ENCODE measurements around the gene ENTPD1. TPM values are rescaled to one million over a fixed set of nuclear protein-coding genes. Genes with fewer than 3 reads are reported as not detected.
A peak's percentile ranks its signal among the peaks of the same experiment; 100 is the strongest.

Gene ENTPD1
- total and polyA plus RNA-seq, 4 experiments from 2014 or later = 1.2 to 1.9 (median 1.6) TPM

DNA sequence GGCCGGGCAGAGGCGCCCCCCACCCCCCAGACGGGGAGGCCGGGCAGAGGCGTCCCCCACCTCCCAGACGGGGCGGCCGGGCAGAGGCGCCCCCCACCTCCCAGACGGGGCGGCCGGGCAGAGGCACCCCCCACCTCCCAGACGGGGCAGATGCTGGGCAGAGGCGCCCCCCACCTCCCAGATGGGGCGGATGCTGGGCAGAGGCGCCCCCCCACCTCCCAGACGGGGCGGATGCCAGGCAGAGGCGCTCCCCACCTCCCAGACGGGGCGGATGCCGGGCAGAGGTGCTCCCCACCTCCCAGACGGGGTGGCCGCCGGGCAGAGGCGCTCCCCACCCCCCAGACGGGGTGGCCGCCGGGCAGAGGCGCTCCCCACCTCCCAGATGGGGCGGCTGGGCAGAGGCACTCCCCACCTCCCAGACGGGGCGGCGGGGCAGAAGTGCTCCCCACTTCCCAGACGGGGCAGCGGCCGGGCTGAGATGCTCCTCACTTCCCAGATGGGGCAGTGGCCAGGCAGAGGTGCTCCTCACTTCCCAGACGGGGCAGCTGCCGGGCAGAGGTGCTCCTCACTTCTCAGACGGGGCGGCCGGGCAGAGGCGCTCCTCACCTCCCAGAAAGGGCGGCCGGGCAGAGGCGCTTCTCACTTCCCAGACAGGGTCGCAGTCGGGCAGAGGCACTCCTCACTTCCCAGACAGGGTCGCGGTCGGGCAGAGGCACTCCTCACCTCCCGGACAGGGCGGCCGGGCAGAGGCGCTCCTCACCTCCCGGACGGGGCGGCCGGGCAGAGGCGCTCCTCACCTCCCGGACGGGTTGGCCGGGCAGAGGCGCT, 53.6 kb downstream of the ENTPD1 start:
- Mint-ChIP-seq H3K36me3 (no peaks in the 10 kb centered on the region), H3K4me3 (no peak overlapping the region), H3K4me1 (peaks cover 0 to 7% (median 0%) of the 10 kb centered on the region in 4 donors), H3K9me3 (peaks cover 0 to 9% (median under 1%) of the 10 kb centered on the region in 8 donors), H3K27me3 (peaks cover 10 to 14% of the 10 kb centered on the region in 2 donors), H3K27ac (no peak overlapping the region)
- H3K27ac ChIP-seq (ENCODE audit: low read depth, low read length) = no peak overlapping the region
- CTCF ChIA-PET (ENCODE audit: partially characterized antibody) = no interaction called here
- H3K9me3 ChIP-seq (ENCODE audit: control insufficient read depth in 1 of 2, low read length in 2 of 2) = no peaks in the 10 kb centered on the region
- H3K4me1 ChIP-seq (ENCODE audit: insufficient read depth, low read length) = peaks cover 11% of the 10 kb centered on the region
- POLR2A ChIA-PET (ENCODE audit: partially characterized antibody) = no interaction called here
- H3K36me3 ChIP-seq (ENCODE audit: insufficient read depth, low read length) = no peaks in the 10 kb centered on the region
- H3K4me3 ChIP-seq (ENCODE audit: low read length in 2 of 2) = no peak overlapping the region
- H3K27me3 ChIP-seq (ENCODE audit: insufficient read depth, low read length) = no peaks in the 10 kb centered on the region
- intact Hi-C loops (cut with micrococcal nuclease) = no loop called here
- no peak for DNase-seq

DNA sequence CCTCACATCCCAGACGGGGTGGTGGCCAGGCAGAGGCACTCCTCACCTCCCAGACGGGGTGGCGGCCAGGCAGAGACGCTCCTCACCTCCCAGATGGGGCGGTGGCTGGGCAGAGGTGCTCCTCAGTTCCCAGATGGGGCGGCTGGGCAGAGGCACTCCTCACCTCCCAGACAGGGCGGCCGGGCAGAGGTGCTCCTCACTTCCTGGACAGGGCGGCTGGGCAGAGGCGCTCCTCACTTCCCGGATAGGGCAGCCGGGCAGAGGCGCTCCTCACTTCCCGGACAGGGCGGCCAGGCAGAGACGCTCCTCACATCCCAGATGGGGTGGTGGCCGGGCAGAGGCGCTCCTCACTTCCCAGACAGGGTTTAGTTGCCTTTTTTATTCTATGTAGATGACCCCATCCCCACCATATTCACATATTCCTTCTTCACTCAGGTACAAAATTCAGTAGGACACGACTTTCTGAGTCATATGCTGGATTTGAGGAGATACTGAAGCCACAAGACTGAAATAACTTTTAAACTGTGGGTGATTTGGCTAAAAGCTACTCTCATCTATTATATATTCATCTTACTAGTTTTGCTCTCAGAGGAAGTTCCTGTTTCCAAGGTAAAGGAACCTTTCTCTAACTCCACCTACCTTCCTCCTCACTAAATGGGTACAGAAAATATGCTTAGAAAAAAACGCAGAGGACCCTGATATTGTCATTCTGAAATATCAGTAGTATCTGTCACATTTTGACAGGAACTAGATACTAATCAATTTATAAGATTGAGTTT, 54.4 kb downstream of the ENTPD1 start:
- H3K36me3 ChIP-seq (ENCODE audit: insufficient read depth, low read length) = no peaks in the 10 kb centered on the region
- H3K27ac ChIP-seq (ENCODE audit: low read depth, low read length) = no peak overlapping the region
- POLR2A ChIA-PET (ENCODE audit: partially characterized antibody) = no interaction called here
- H3K4me1 Mint-ChIP-seq = peaks cover 0 to 12% (median 2%) of the 10 kb centered on the region in 4 donors
- no peak for DNase-seq
- no peaks in the 10 kb centered on the region for H3K27me3 ChIP-seq (ENCODE audit: insufficient read depth, low read length)
- no peak overlapping the region for H3K4me3 ChIP-seq (ENCODE audit: low read length in 2 of 2)
- no peak overlapping the region for H3K27ac Mint-ChIP-seq
- no peak overlapping the region for H3K4me3 Mint-ChIP-seq
- intact Hi-C loops (cut with micrococcal nuclease) = no loop called here
- peaks cover 11% of the 10 kb centered on the region for H3K4me1 ChIP-seq (ENCODE audit: insufficient read depth, low read length)
- H3K27me3 Mint-ChIP-seq = peaks cover 10 to 14% of the 10 kb centered on the region in 2 donors
- CTCF ChIA-PET (ENCODE audit: partially characterized antibody) = no interaction called here
- H3K9me3 ChIP-seq (ENCODE audit: control insufficient read depth in 1 of 2, low read length in 2 of 2) = no peaks in the 10 kb centered on the region
- H3K9me3 Mint-ChIP-seq = peaks cover 0 to 6% (median 0%) of the 10 kb centered on the region in 8 donors
- no peaks in the 10 kb centered on the region for H3K36me3 Mint-ChIP-seq

DNA sequence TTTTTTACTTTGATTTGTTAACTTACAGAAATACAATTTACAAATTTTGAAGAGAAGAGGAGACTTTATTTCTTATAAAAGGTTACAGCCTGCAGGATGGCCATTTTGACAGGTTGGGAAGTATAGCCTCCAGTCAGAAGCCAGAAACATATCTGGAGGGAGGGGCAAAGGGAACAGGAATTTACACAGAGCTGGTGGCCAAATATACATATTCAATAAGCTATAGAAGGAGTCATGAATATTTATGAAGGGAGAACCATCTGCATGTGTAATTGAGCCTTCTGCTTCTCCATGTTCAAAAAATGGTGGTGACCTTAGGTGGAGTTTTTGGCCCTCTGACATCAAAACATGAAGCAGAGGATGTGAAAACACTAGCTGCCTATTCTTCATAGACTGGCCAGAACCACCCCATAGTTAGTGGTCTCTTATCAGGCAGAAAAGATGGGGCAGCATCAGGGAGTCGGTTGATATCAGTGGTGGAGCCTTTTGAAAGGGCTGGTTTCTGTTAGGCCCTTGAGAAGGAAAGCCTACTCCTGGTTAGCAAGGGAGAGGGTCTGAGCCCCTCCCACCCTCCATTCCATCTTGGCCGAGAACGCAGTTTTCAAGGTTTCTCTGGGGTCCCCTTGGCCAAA, 57.2 kb downstream of the ENTPD1 start:
- H3K9me3 Mint-ChIP-seq = peaks cover 0 to 4% (median 0%) of the 10 kb centered on the region in 8 donors
- H3K4me1 Mint-ChIP-seq = peaks cover 0 to 12% (median 2%) of the 10 kb centered on the region in 4 donors
- POLR2A ChIA-PET (ENCODE audit: partially characterized antibody) = no interaction called here
- Histone ChIP-seq H3K9me3 (ENCODE audit: control insufficient read depth in 1 of 2, low read length in 2 of 2) (no peaks in the 10 kb centered on the region), H3K4me3 (ENCODE audit: low read length in 2 of 2) (no peak overlapping the region), H3K36me3 (ENCODE audit: insufficient read depth, low read length) (no peaks in the 10 kb centered on the region), H3K27me3 (ENCODE audit: insufficient read depth, low read length) (no peaks in the 10 kb centered on the region), H3K4me1 (ENCODE audit: insufficient read depth, low read length) (peaks cover 11% of the 10 kb centered on the region), H3K27ac (ENCODE audit: low read depth, low read length) (no peak overlapping the region)
- DNase-seq = no peak
- no peaks in the 10 kb centered on the region for H3K36me3 Mint-ChIP-seq
- no peak overlapping the region for H3K27ac Mint-ChIP-seq
- CTCF ChIA-PET (ENCODE audit: partially characterized antibody) = no interaction called here
- peaks cover 3 to 6% of the 10 kb centered on the region in 2 donors for H3K27me3 Mint-ChIP-seq
- H3K4me3 Mint-ChIP-seq = no peak overlapping the region
- intact Hi-C loops (cut with micrococcal nuclease) = no loop called here

DNA sequence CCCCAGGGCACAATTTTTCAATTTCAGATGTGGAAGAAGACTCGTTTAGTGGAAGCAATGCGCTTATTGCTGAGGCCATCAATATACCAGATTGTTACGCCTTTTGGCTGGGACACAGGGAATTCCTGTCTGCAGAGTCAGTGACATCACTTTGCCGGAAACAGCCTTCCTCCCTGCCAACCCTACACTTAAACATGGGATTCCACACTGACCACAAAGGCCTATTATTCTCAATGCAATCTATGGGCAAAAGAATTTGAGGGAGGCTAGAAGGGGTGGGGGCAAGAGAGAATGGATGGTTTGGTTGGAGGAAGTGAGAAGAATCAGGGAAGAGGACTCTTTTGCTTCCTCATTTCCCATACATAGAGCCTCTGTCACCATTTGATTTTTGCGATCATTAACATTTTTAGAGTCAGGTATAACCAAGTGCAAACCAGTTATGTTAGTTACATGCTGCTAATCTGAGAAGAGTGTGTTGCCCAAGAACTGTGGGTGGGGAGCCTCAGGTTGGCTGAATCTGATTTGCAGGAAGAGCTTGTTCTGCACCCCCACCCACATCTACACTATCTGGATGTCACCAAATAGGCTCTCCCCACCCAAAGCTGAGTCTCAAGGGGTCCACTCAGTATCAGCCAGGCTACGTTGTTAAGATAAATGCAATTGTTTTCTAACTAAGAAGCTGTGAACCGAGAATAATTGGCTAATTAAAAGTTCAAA, 58.2 kb downstream of the ENTPD1 start:
- Mint-ChIP-seq H3K36me3 (no peaks in the 10 kb centered on the region), H3K27me3 (peaks cover 5 to 7% of the 10 kb centered on the region in 2 donors), H3K4me1 (peaks cover 0 to 12% (median 2%) of the 10 kb centered on the region in 4 donors), H3K27ac (peak overlapping the region in 3 of 7 donors; percentile 1 to 66 (median 44)), H3K9me3 (peaks cover 0 to 4% (median 0%) of the 10 kb centered on the region in 8 donors), H3K4me3 (peak overlapping the region in 1 of 8 donors; percentile 36)
- intact Hi-C loops (cut with micrococcal nuclease) = no loop called here
- ChIA-PET CTCF (ENCODE audit: partially characterized antibody) (no interaction called here), POLR2A (ENCODE audit: partially characterized antibody) (interaction anchor here (1.0 kb wide), 1 partner anchor 18 kb away, joined by 3 read pairs; no protein-coding TSS in a partner anchor)
- DNase-seq = peak in 2 of 5 donors; percentile 9 to 38
- Histone ChIP-seq H3K9me3 (ENCODE audit: control insufficient read depth in 1 of 2, low read length in 2 of 2) (no peaks in the 10 kb centered on the region), H3K27me3 (ENCODE audit: insufficient read depth, low read length) (no peaks in the 10 kb centered on the region), H3K4me1 (ENCODE audit: insufficient read depth, low read length) (peaks cover 11% of the 10 kb centered on the region), H3K36me3 (ENCODE audit: insufficient read depth, low read length) (no peaks in the 10 kb centered on the region), H3K4me3 (ENCODE audit: low read length in 2 of 2) (no peak overlapping the region), H3K27ac (ENCODE audit: low read depth, low read length) (no peak overlapping the region)

DNA sequence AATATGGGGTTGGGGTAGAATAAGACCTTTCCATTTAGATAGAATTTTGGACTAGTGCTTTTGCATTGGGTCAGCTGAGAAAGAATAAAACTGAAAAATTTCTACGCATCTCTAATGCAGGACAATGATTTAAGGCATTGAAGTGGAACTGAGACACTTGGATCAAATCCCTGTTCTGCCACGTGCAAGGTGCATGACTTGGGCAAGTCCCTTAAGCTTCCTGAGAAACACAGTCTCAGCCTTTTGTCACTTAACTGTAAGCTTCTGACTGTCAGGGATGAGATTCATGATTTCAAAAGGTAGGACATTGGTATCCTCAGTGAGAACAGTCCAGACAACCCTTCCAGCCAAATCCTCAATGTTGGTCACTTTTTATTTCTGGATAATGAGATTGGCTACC, 59.2 kb downstream of the ENTPD1 start:
- Histone ChIP-seq H3K36me3 (ENCODE audit: insufficient read depth, low read length) (no peaks in the 10 kb centered on the region), H3K4me1 (ENCODE audit: insufficient read depth, low read length) (peaks cover 11% of the 10 kb centered on the region), H3K4me3 (ENCODE audit: low read length in 2 of 2) (no peak overlapping the region), H3K9me3 (ENCODE audit: control insufficient read depth in 1 of 2, low read length in 2 of 2) (no peaks in the 10 kb centered on the region), H3K27ac (ENCODE audit: low read depth, low read length) (no peak overlapping the region), H3K27me3 (ENCODE audit: insufficient read depth, low read length) (no peaks in the 10 kb centered on the region)
- Mint-ChIP-seq H3K9me3 (peaks cover 0 to 4% (median 0%) of the 10 kb centered on the region in 8 donors), H3K27me3 (peaks cover 5 to 9% of the 10 kb centered on the region in 2 donors), H3K27ac (peak overlapping the region in 3 of 7 donors; percentile 28 to 84 (median 44)), H3K4me1 (peaks cover 0 to 17% (median 5%) of the 10 kb centered on the region in 4 donors), H3K36me3 (no peaks in the 10 kb centered on the region), H3K4me3 (no peak overlapping the region)
- CTCF ChIA-PET (ENCODE audit: partially characterized antibody) = no interaction called here
- POLR2A ChIA-PET (ENCODE audit: partially characterized antibody) = no interaction called here
- intact Hi-C loops (cut with micrococcal nuclease) = no loop called here
- no peak for DNase-seq

DNA sequence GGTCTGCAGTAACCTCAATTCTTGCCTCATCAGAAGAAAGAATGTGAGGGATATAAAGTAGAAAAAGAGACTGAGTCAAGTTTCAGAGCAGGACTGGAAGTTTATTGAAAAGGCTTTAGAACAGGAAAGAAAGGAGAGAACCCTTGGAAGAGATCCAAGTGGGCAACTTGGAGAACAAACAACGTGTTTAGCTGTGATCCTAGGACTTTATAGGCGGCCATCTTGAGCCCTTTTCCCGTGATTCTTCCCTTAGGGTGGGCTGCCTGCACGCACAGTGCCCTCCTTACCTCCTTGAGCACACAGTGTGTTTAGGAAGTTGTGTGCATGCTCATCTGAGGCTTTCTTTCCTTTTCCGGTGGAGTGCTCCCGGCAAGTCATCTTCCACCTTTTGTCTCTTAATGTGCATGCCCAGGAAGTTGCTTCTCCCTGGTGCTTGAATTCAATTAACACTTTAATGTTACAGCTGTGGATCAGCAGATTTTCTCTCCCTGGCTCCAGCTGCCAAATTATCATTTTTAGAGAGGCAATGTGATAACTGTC, 59.8 kb downstream of the ENTPD1 start:
- H3K27ac Mint-ChIP-seq = no peak overlapping the region
- CTCF ChIA-PET (ENCODE audit: partially characterized antibody) = interaction anchor here (1.4 kb wide), 1 partner anchor 122 kb away, joined by 4 read pairs; the partner anchor contains the start of gene TCTN3

More for the DNA sequence above, 59.8 kb downstream of the ENTPD1 start:
- Mint-ChIP-seq H3K4me3 (no peak overlapping the region), H3K4me1 (peaks cover 0 to 17% (median 5%) of the 10 kb centered on the region in 4 donors), H3K27me3 (peaks cover 2 to 9% of the 10 kb centered on the region in 2 donors), H3K36me3 (no peaks in the 10 kb centered on the region), H3K9me3 (peaks cover 0 to 4% (median 0%) of the 10 kb centered on the region in 8 donors)
- Histone ChIP-seq H3K27ac (ENCODE audit: low read depth, low read length) (no peak overlapping the region), H3K9me3 (ENCODE audit: control insufficient read depth in 1 of 2, low read length in 2 of 2) (no peaks in the 10 kb centered on the region), H3K4me1 (ENCODE audit: insufficient read depth, low read length) (peaks cover 11% of the 10 kb centered on the region), H3K36me3 (ENCODE audit: insufficient read depth, low read length) (no peaks in the 10 kb centered on the region), H3K4me3 (ENCODE audit: low read length in 2 of 2) (no peak overlapping the region), H3K27me3 (ENCODE audit: insufficient read depth, low read length) (no peaks in the 10 kb centered on the region)
- DNase-seq = no peak
- intact Hi-C loops (cut with micrococcal nuclease) = no loop called here
- POLR2A ChIA-PET (ENCODE audit: partially characterized antibody) = no interaction called here

Measured in CD4-positive, alpha-beta memory T cell (primary cell).